SK-N-SH (cell line): ENCODE data around the gene PEX11A. TPM values are rescaled to one million over a fixed set of nuclear protein-coding genes. Genes with fewer than 3 reads are reported as not detected.
A peak's percentile ranks its signal among the peaks of the same experiment; 100 is the strongest.

Source experiments
- CTCF ChIA-PET: fragments of 300-600, 350-600 bp; formaldehyde crosslinking; extraction: SDS; loops from one replicate; lab custom pipeline; 2021; lab: Yijun Ruan, JAX
- POLR2A ChIA-PET: fragments of 350-600 bp; sonication (Branson Sonifier 250); formaldehyde crosslinking; extraction: SDS; loops from one replicate; lab custom pipeline; 2020; ENCODE audit warnings: antibody characterized with exemption, inconsistent platforms; lab: Yijun Ruan, JAX
- DNase-seq: peaks from one replicate; pipeline ENCODE4 v3.0.0; 2012
- H2AFZ ChIP-seq: fragments of 200-600 bp; sonication (generic); 2 replicates; pipeline ENCODE4 v1.8.1; 2016; ENCODE audit warnings: antibody characterized with exemption, mild to moderate bottlenecking, low read depth
- H3F3A ChIP-seq: fragments of 200-600 bp; sonication (generic); replicated peaks from 2 replicates; pipeline ENCODE3; 2016; ENCODE audit warnings: antibody characterized with exemption, mild to moderate bottlenecking; ENCODE audit not compliant: insufficient read depth
- H3K27ac ChIP-seq, 2 experiments: fragments of 200-500 bp in 1 of 2; fragments of 200-600 bp in 1 of 2; sonication (Bioruptor generic) in 1 of 2; sonication (generic), shearing (Covaris generic) in 1 of 2; 2 replicates each; pipeline versions ENCODE4 v1.5.1 to v1.6.1; 2014 to 2016; ENCODE audit warnings: low read depth in 2 of 2, inconsistent platforms in 1 of 2, low read length in 1 of 2, mild to moderate bottlenecking in 1 of 2, mixed read lengths in 1 of 2
- H3K27me3 ChIP-seq: fragments of 200-600 bp; sonication (generic), shearing (Covaris generic); 2 replicates; pipeline ENCODE4 v1.6.1; 2016; ENCODE audit warnings: mixed run types; ENCODE audit not compliant: insufficient read depth
- H3K36me3 ChIP-seq, 2 experiments: fragments of 200-500 bp in 1 of 2; fragments of 200-600 bp in 1 of 2; sonication (Bioruptor generic) in 1 of 2; sonication (generic) in 1 of 2; replicated peaks in 1 of 2; 2 replicates each; pipeline versions ENCODE3 to v1.5.1; 2014 to 2016; ENCODE audit warnings: low read length in 1 of 2, mild to moderate bottlenecking in 1 of 2; ENCODE audit not compliant: insufficient read depth in 2 of 2, control insufficient read depth in 1 of 2
- H3K4me1 ChIP-seq, 2 experiments: fragments of 200-500 bp in 1 of 2; fragments of 200-600 bp in 1 of 2; sonication (Bioruptor generic) in 1 of 2; sonication (generic), shearing (Covaris generic) in 1 of 2; 2 replicates each; pipeline versions ENCODE4 v1.5.1 to v1.6.1; 2014 to 2016; ENCODE audit warnings: low read depth in 1 of 2, low read length in 1 of 2, mixed run types in 1 of 2; ENCODE audit not compliant: insufficient read depth in 2 of 2, control insufficient read depth in 1 of 2
- H3K4me2 ChIP-seq: fragments of 200-600 bp; sonication (generic), shearing (Covaris generic); 2 replicates; pipeline ENCODE4 v1.6.1; 2017; ENCODE audit warnings: mixed run types
- H3K4me3 ChIP-seq, 2 experiments: fragments of 200-500 bp in 1 of 2; fragments of 200-600 bp in 1 of 2; sonication (Bioruptor generic) in 1 of 2; sonication (generic), shearing (Covaris generic) in 1 of 2; 2 replicates each; pipeline versions ENCODE4 v1.5.1 to v1.8.1; 2014 to 2016; ENCODE audit warnings: low read depth in 2 of 2, inconsistent platforms in 1 of 2, low read length in 1 of 2, mild to moderate bottlenecking in 1 of 2, mixed read lengths in 1 of 2, moderate library complexity in 1 of 2
- H3K79me2 ChIP-seq: fragments of 200-600 bp; sonication (generic); 2 replicates; pipeline ENCODE4 v1.8.1; 2017; ENCODE audit warnings: mild to moderate bottlenecking; ENCODE audit not compliant: insufficient read depth
- H3K9ac ChIP-seq: fragments of 200-600 bp; sonication (generic); 2 replicates; pipeline ENCODE4 v1.6.1; 2017; ENCODE audit warnings: mixed run types
- H3K9me2 ChIP-seq: fragments of 200-600 bp; sonication (generic); 2 replicates; pipeline ENCODE4 v1.6.1; 2017; ENCODE audit warnings: mixed run types
- H3K9me3 ChIP-seq: fragments of 200-600 bp; sonication (generic); 2 replicates; pipeline ENCODE4 v1.6.1; 2017; ENCODE audit warnings: mixed run types, mild to moderate bottlenecking, moderate library complexity
- H4K20me1 ChIP-seq: fragments of 200-600 bp; sonication (generic); 2 replicates; pipeline ENCODE4 v1.6.1; 2017; ENCODE audit warnings: mild to moderate bottlenecking, mixed run types; ENCODE audit not compliant: insufficient read depth
- CTCF ChIP-seq: fragments of 200-600 bp; sonication (generic); IDR thresholded peaks from 2 replicates; pipeline ENCODE4 v1.6.1; 2017; ENCODE audit warnings: antibody characterized with exemption, mild to moderate bottlenecking, moderate library complexity
- EP300 ChIP-seq, 2 experiments: IDR thresholded peaks; 2 replicates each; pipeline versions ENCODE4 v1.4.0 to v1.6.1; 2012; ENCODE audit warnings: borderline replicate concordance in 1 of 2, low read depth in 1 of 2, low read length in 1 of 2
- FOXM1 ChIP-seq: IDR thresholded peaks from 2 replicates; pipeline ENCODE4 v1.4.0; 2012; ENCODE audit warnings: low read depth, mild to moderate bottlenecking
- MXI1 ChIP-seq: IDR thresholded peaks from 2 replicates; pipeline ENCODE4 v1.6.1; 2012; ENCODE audit warnings: mild to moderate bottlenecking, low read depth, low read length, improper control_type of control experiment
- NRF1 ChIP-seq: IDR thresholded peaks from 2 replicates; pipeline ENCODE4 v1.6.1; 2012; ENCODE audit warnings: low read depth, mild to moderate bottlenecking, low read length
- POLR2AphosphoS5 ChIP-seq: IDR thresholded peaks from 2 replicates; pipeline ENCODE4 v1.6.1; 2012; ENCODE audit warnings: low read depth, low read length
- RXRA ChIP-seq: IDR thresholded peaks from 2 replicates; pipeline ENCODE4 v1.4.0; 2012; ENCODE audit warnings: low read depth, mild to moderate bottlenecking, borderline replicate concordance
- TAF1 ChIP-seq: IDR thresholded peaks from 2 replicates; pipeline ENCODE4 v1.6.1; 2012; ENCODE audit warnings: low read depth, mild to moderate bottlenecking, low read length, moderate library complexity, borderline replicate concordance
- USF2 ChIP-seq: fragments of 150-350 bp; IDR thresholded peaks from 2 replicates; pipeline ENCODE4 v1.6.1; 2017; ENCODE audit warnings: antibody characterized with exemption, low read length, low read depth, borderline replicate concordance
- YY1 ChIP-seq: IDR thresholded peaks from 2 replicates; pipeline ENCODE4 v1.4.0; 2012; ENCODE audit warnings: low read depth, mild to moderate bottlenecking
- WGBS: methylation state at CpG from one replicate; pipeline ENCODE4 v1.1.6; 2017; ENCODE audit warnings: low lambda C conversion rate; 5-methylcytosine and 5-hydroxymethylcytosine counted together
- polyA plus RNA-seq, 3 experiments: library from polyadenylated mRNA; depleted of rRNA; stranded (reverse); fragments of >200 nt; gene quantifications; 2 replicates each; pipeline ENCODE4 v1.2.3, GENCODE V29; 2012

Gene PEX11A
- polyA plus RNA-seq, 1 of the 3 experiments (the other 2 are of a cell fraction) = 6.1 TPM

GRCh38 chr15:89681146-89681545 lies 9.4 kb downstream of the PEX11A start:
- peaks cover 0 to 5% of the 10 kb centered on the region in 2 experiments; a peak in 1 of 4 replicates for H3K4me1 ChIP-seq
- ChIA-PET POLR2A (no interaction called here), CTCF (interaction anchor here (1.2 to 1.4 kb wide), 2 partner anchors 8 to 324 kb away, joined by 3 to 7 read pairs; no protein-coding TSS in a partner anchor)
- H3F3A ChIP-seq = peaks cover 9% of the 10 kb centered on the region
- no peaks in the 10 kb centered on the region for H3K9me2 ChIP-seq
- H3K27me3 ChIP-seq = no peaks in the 10 kb centered on the region
- H4K20me1 ChIP-seq = no peaks in the 10 kb centered on the region
- H3K9me3 ChIP-seq = no peaks in the 10 kb centered on the region
- H3K36me3 ChIP-seq = peaks cover 10 to 15% of the 10 kb centered on the region in 2 experiments
- no peak overlapping the region for H3K4me2 ChIP-seq
- DNase-seq = no peak
- TF ChIP-seq FOXM1 (no peak), USF2 (no peak), MXI1 (no peak), TAF1 (no peak), RXRA (no peak), EP300 (IDR thresholded peaks at IDR 0.05; ENCODE audit: borderline replicate concordance in 1 of 2, low read depth in 1 of 2, low read length in 1 of 2) (no peak), NRF1 (no peak), CTCF (no peak), YY1 (no peak)
- TF ChIP-seq, all 33 proteins: peak for 0
- H3K4me3 ChIP-seq = no peak overlapping the region
- H2AFZ ChIP-seq = no peak overlapping the region
- no peak overlapping the region for H3K9ac ChIP-seq
- no peaks in the 10 kb centered on the region for H3K79me2 ChIP-seq
- H3K27ac ChIP-seq = no peak overlapping the region
- 78% methylated on average over 2 of the region's 2 CpGs for WGBS

GRCh38 chr15:89680282-89680873 lies 10.2 kb downstream of the PEX11A start:
- Histone ChIP-seq H3K27me3 (no peaks in the 10 kb centered on the region), H3K79me2 (no peaks in the 10 kb centered on the region), H3K9ac (no peak overlapping the region), H3K4me2 (0 out of 2 replicates have a peak overlapping the region, but pooled peaks have one; percentile 1), H4K20me1 (no peaks in the 10 kb centered on the region), H3F3A (peaks cover 9% of the 10 kb centered on the region), H2AFZ (no peak overlapping the region), H3K9me2 (no peaks in the 10 kb centered on the region), H3K4me3 (no peak overlapping the region), H3K36me3 (peaks cover 7 to 15% of the 10 kb centered on the region in 2 experiments), H3K27ac (no peak overlapping the region), H3K9me3 (no peaks in the 10 kb centered on the region), H3K4me1 (peaks cover 0 to 5% of the 10 kb centered on the region in 2 experiments; a peak in 1 of 4 replicates)
- no peak for DNase-seq
- TF ChIP-seq POLR2AphosphoS5 = no peak
- no peak for TF ChIP-seq USF2
- ChIA-PET CTCF (interaction anchor here (1.2 to 1.8 kb wide), 3 partner anchors 7 to 323 kb away, joined by 3 to 7 read pairs (median 5); no protein-coding TSS in a partner anchor), POLR2A (no interaction called here)
- WGBS = 67% methylated on average over 5 of the region's 5 CpGs
